Measurements from ENCODE around the gene NNMT.

GRCh38 chr11:114247070-114247789, 49.0 kb upstream of the NNMT start:
- TF ChIP-seq, protein P1, sequence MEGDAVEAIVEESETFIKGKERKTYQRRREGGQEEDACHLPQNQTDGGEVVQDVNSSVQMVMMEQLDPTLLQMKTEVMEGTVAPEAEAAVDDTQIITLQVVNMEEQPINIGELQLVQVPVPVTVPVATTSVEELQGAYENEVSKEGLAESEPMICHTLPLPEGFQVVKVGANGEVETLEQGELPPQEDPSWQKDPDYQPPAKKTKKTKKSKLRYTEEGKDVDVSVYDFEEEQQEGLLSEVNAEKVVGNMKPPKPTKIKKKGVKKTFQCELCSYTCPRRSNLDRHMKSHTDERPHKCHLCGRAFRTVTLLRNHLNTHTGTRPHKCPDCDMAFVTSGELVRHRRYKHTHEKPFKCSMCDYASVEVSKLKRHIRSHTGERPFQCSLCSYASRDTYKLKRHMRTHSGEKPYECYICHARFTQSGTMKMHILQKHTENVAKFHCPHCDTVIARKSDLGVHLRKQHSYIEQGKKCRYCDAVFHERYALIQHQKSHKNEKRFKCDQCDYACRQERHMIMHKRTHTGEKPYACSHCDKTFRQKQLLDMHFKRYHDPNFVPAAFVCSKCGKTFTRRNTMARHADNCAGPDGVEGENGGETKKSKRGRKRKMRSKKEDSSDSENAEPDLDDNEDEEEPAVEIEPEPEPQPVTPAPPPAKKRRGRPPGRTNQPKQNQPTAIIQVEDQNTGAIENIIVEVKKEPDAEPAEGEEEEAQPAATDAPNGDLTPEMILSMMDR (IDR thresholded peaks at IDR 0.05; ENCODE audit: insufficient read depth, low read depth, low read length): no peak
- TF ChIP-seq EZH2 (IDR thresholded peaks at IDR 0.05; ENCODE audit: insufficient read depth, low read length): no peak
